Trophoblast cell (in vitro differentiated cells and primary cell): ENCODE results near the gene RTCA.

Source experiments
- DNase-seq, 2 donors: peaks; one replicate each; pipeline ENCODE4 v3.0.0-alpha.2; 2016
- H2AFZ ChIP-seq: 2 replicates; pipeline ENCODE4 v1.6.1; 2013; ENCODE audit warnings: low read length, moderate library complexity, mild to moderate bottlenecking; ENCODE audit not compliant: insufficient read depth, poor library complexity
- H2AK5ac ChIP-seq: 2 replicates; pipeline ENCODE4 v1.6.1; 2013; ENCODE audit warnings: mild to moderate bottlenecking, low read length
- H2BK120ac ChIP-seq: 2 replicates; pipeline ENCODE4 v1.6.1; 2013; ENCODE audit warnings: low read length, mild to moderate bottlenecking, moderate library complexity; ENCODE audit not compliant: insufficient read depth, poor library complexity
- H2BK12ac ChIP-seq: 2 replicates; pipeline ENCODE4 v1.6.1; 2013; ENCODE audit warnings: mild to moderate bottlenecking, low read length, moderate library complexity
- H2BK5ac ChIP-seq: 2 replicates; pipeline ENCODE4 v1.6.1; 2013; ENCODE audit warnings: low read length, low read depth, moderate library complexity, mild to moderate bottlenecking; ENCODE audit not compliant: poor library complexity
- H3K14ac ChIP-seq: 2 replicates; pipeline ENCODE4 v1.6.1; 2013; ENCODE audit warnings: mild to moderate bottlenecking, low read length
- H3K18ac ChIP-seq: 2 replicates; pipeline ENCODE4 v1.6.1; 2013; ENCODE audit warnings: mild to moderate bottlenecking, low read length
- H3K23ac ChIP-seq: 2 replicates; pipeline ENCODE4 v1.6.1; 2013; ENCODE audit warnings: low read length
- H3K27ac ChIP-seq: 2 replicates; pipeline ENCODE4 v1.5.1; 2013; ENCODE audit warnings: low read depth, mild to moderate bottlenecking, inconsistent platforms, low read length, moderate library complexity
- H3K27me3 ChIP-seq: 2 replicates; pipeline ENCODE4 v1.6.1; 2013; ENCODE audit warnings: inconsistent platforms, mild to moderate bottlenecking, low read length, moderate library complexity; ENCODE audit not compliant: insufficient read depth
- H3K36me3 ChIP-seq, 2 experiments: 1 replicate in 1 of 2; 2 replicates in 1 of 2; pipeline ENCODE4 v1.6.1; 2013; ENCODE audit warnings: low read length in 2 of 2, mild to moderate bottlenecking in 2 of 2, moderate library complexity in 1 of 2; ENCODE audit not compliant: insufficient read depth in 2 of 2, control insufficient read depth in 1 of 2
- H3K4ac ChIP-seq: 2 replicates; pipeline ENCODE4 v1.6.1; 2013; ENCODE audit warnings: low read depth, mild to moderate bottlenecking, low read length, moderate library complexity
- H3K4me1 ChIP-seq, 2 experiments: 1 replicate in 1 of 2; 2 replicates in 1 of 2; pipeline ENCODE4 v1.6.1; 2013; ENCODE audit warnings: low read length in 2 of 2, mild to moderate bottlenecking in 2 of 2, moderate library complexity in 1 of 2; ENCODE audit not compliant: insufficient read depth in 2 of 2, control insufficient read depth in 1 of 2
- H3K4me2 ChIP-seq: 2 replicates; pipeline ENCODE4 v1.6.1; 2013; ENCODE audit warnings: inconsistent platforms, mild to moderate bottlenecking, low read length, moderate library complexity
- H3K4me3 ChIP-seq: 2 replicates; pipeline ENCODE4 v1.5.1; 2013; ENCODE audit warnings: mild to moderate bottlenecking, low read depth, low read length, inconsistent platforms
- H3K79me1 ChIP-seq: one replicate; pipeline ENCODE4 v1.6.1; 2013; ENCODE audit warnings: low read length
- H3K79me2 ChIP-seq: 2 replicates; pipeline ENCODE4 v1.6.1; 2013; ENCODE audit warnings: low read length, mild to moderate bottlenecking; ENCODE audit not compliant: control insufficient read depth, insufficient read depth, poor library complexity
- H3K9ac ChIP-seq: 2 replicates; pipeline ENCODE4 v1.6.1; 2013; ENCODE audit warnings: mild to moderate bottlenecking, low read length
- H3K9me3 ChIP-seq: 2 replicates; pipeline ENCODE4 v1.6.1; 2013; ENCODE audit warnings: low read depth, mild to moderate bottlenecking, control low read depth, inconsistent platforms, low read length; ENCODE audit not compliant: insufficient read depth
- H4K12ac ChIP-seq: 2 replicates; pipeline ENCODE4 v1.6.1; 2013; ENCODE audit warnings: low read depth, mild to moderate bottlenecking, low read length, moderate library complexity
- H4K8ac ChIP-seq: 2 replicates; pipeline ENCODE4 v1.6.1; 2013; ENCODE audit warnings: low read depth, mild to moderate bottlenecking, low read length, moderate library complexity
- H4K91ac ChIP-seq: one replicate; pipeline ENCODE4 v1.6.1; 2013; ENCODE audit warnings: low read depth, mild to moderate bottlenecking, low read length, moderate library complexity
- WGBS: extraction: QIAGEN DNeasy Blood & Tissue Kit; methylation state at CpG from one replicate; pipeline ENCODE4 v1.1.7; 2013; ENCODE audit warnings: missing lambda C conversion rate; ENCODE audit not compliant: insufficient read length, insufficient coverage; ENCODE audit errors: extremely low coverage; 5-methylcytosine and 5-hydroxymethylcytosine counted together

The RTCA gene

DNA sequence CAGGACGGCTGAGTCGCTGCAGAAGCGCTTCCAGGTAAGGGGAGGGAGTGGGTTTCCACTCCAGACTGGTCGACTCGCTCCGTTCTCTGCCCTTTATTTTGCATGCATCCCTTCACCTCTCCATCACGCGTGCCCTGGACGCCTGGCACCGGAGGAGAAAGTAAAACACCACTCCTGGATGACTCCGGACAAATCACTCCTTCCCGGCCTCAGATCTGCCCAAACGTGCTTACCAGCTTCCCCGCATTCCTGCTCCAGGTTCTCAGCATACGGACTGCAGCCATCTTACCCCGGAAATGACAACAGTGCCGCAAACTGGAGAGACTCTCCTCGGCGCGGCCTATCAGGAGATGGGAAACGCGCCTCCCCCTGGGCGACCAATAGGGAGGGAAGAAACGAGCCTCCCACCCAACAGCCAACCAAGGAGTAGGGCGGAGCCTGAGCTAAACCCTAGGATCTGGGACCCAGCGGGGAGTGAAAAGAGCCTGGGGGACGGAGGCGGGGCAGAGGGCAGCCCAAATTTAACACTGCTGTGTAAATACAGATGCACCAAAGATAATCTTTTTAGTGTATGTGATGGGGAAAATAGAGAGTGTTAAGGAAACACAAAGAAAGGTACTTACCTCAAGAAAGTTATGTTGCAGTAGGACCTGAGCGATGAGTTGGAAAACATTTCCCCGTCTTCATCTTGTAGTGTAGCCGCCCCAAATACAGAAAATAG is 16.3 kb upstream of the RTCA start, which contains the start of gene DBT:
Gene DBT, minus strand, starts transcription at position 298 of the 721 bp plus-strand sequence. Its CDS starts 14 bp downstream, at position 284.
- Histone ChIP-seq H3K9ac (peak within 1 kb of the TSS; percentile 99), H3K4me2 (peak within 1 kb of the TSS; percentile 76), H4K8ac (peak within 1 kb of the TSS; percentile 91), H4K91ac (peak within 1 kb of the TSS; percentile 64), H3K79me1 (peaks cover 5% of the 10 kb centered on the region), H2AFZ (peak within 1 kb of the TSS; percentile 53), H3K36me3 (no peaks in the 10 kb centered on the region), H3K4me3 (peak within 1 kb of the TSS; percentile 98), H3K4ac (peak within 1 kb of the TSS; percentile 41), H4K12ac (peak within 1 kb of the TSS; percentile 54), H2BK120ac (peak within 1 kb of the TSS; percentile 19), H3K14ac (peak within 1 kb of the TSS; percentile 83), H3K79me2 (peaks cover 6% of the 10 kb centered on the region), H3K23ac (no peak within 1 kb of the TSS), H3K27me3 (no peaks in the 10 kb centered on the region), H2BK12ac (no peak within 1 kb of the TSS), H3K18ac (peak within 1 kb of the TSS; percentile 62), H3K9me3 (no peaks in the 10 kb centered on the region), H2AK5ac (no peak within 1 kb of the TSS), H3K27ac (peak within 1 kb of the TSS; percentile 41), H2BK5ac (peak within 1 kb of the TSS; percentile 24), H3K4me1 (peaks cover 0 to 5% of the 10 kb centered on the region in 2 experiments)
- WGBS, result no CpG with 5 or more reads among the region's 31 CpGs
- peak; percentile 95 to 96 for DNase-seq

DNA sequence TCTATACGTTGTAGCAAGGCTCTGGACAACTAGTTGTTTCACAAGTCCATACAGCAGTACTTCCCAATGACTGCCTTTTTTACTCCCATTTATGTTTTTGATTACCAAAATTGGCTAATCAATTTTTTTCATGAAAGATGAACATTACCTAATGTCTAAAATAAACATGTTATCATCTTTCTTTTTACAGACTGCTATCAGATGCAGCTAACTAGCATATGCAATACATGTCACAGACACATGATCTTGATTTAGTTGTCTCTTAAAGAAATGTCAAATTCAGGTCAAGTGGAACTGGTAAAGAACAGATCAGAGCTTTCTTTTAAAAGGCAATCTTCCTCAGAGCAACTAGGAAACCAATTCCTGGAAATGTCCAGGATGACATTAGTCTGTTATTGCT is 15.8 kb upstream of the RTCA start:
- H3K4ac ChIP-seq, result no peak overlapping the region
- no peak overlapping the region for H3K4me3 ChIP-seq
- no peak overlapping the region for H3K14ac ChIP-seq
- H3K27ac ChIP-seq, result no peak overlapping the region
- no peak overlapping the region for H2AK5ac ChIP-seq
- H3K4me2 ChIP-seq, result peak overlapping the region; percentile 76
- peaks cover 0 to 5% of the 10 kb centered on the region in 2 experiments for H3K4me1 ChIP-seq
- H3K79me2 ChIP-seq, result peaks cover 6% of the 10 kb centered on the region
- WGBS, result no CpG with 5 or more reads among the region's 1 CpG
- no peak overlapping the region for H3K18ac ChIP-seq
- no peak overlapping the region for H2BK5ac ChIP-seq
- no peaks in the 10 kb centered on the region for H3K36me3 ChIP-seq
- no peak overlapping the region for H2AFZ ChIP-seq
- H4K8ac ChIP-seq, result no peak overlapping the region
- H2BK12ac ChIP-seq, result no peak overlapping the region
- H3K27me3 ChIP-seq, result no peaks in the 10 kb centered on the region
- H3K9ac ChIP-seq, result no peak overlapping the region
- H3K79me1 ChIP-seq, result peaks cover 5% of the 10 kb centered on the region
- H3K23ac ChIP-seq, result no peak overlapping the region
- H3K9me3 ChIP-seq, result no peaks in the 10 kb centered on the region
- H4K91ac ChIP-seq, result no peak overlapping the region
- no peak for DNase-seq
- H4K12ac ChIP-seq, result no peak overlapping the region
- H2BK120ac ChIP-seq, result no peak overlapping the region

DNA sequence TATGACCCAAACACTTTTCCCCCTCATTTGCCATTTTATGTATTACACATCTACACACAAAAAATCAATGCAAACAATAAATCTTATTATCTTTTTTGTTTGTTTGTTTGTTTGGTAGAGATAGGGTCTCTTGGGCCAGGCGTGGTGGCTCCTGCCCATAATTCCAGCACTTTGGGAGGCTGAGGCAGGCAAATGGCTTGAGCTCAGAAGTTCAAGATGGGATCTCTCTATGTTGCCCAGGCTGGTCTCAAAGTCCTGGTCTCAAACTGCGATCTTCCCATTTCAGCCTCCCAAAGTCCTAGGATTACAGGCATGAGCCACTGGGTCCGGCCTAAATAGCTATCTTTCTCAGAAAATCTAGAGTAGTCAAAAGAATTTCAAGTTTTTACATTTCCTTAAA is 15.2 kb upstream of the RTCA start:
- Histone ChIP-seq H2AK5ac (no peak overlapping the region), H3K27me3 (no peaks in the 10 kb centered on the region), H3K4me3 (no peak overlapping the region), H4K91ac (no peak overlapping the region), H3K18ac (no peak overlapping the region), H4K12ac (no peak overlapping the region), H3K36me3 (no peaks in the 10 kb centered on the region), H3K79me2 (peaks cover 6% of the 10 kb centered on the region), H3K9ac (no peak overlapping the region), H3K23ac (no peak overlapping the region), H3K4ac (no peak overlapping the region), H2AFZ (no peak overlapping the region), H3K4me2 (no peak overlapping the region), H3K4me1 (peaks cover 0 to 5% of the 10 kb centered on the region in 2 experiments), H2BK120ac (no peak overlapping the region), H3K14ac (no peak overlapping the region), H3K79me1 (peaks cover 5% of the 10 kb centered on the region), H2BK12ac (no peak overlapping the region), H4K8ac (peak overlapping the region; percentile 30), H3K27ac (no peak overlapping the region), H3K9me3 (no peaks in the 10 kb centered on the region), H2BK5ac (no peak overlapping the region)
- WGBS, result no CpG with 5 or more reads among the region's 3 CpGs
- no peak for DNase-seq

DNA sequence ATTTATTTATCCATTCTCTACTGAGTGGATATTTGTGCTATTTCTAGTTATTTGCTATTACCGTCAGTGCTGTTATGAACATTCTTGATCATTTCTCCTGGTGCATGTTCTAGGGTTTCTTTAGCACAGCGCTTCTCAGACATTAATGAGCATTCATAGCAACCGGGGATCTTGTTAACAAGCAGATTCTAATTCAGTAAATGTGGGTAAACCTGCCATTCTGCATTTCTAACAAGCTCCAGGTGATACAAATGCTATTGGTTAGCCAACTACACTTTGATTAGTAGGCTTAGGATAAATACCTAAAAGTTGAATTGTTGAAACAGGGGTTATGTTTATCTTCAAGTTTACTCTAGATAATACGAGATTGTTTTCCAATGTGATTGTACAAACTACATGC is 13.1 kb upstream of the RTCA start:
- no CpG with 5 or more reads among the region's 4 CpGs for WGBS
- peaks cover 6% of the 10 kb centered on the region for H3K79me2 ChIP-seq
- no peak overlapping the region for H3K9ac ChIP-seq
- H3K4me1 ChIP-seq, result peaks cover 0 to 5% of the 10 kb centered on the region in 2 experiments
- H2BK5ac ChIP-seq, result no peak overlapping the region
- no peak overlapping the region for H3K4ac ChIP-seq
- no peak overlapping the region for H3K18ac ChIP-seq
- no peak overlapping the region for H4K8ac ChIP-seq
- H2AFZ ChIP-seq, result no peak overlapping the region
- no peak overlapping the region for H4K12ac ChIP-seq
- H3K9me3 ChIP-seq, result no peaks in the 10 kb centered on the region
- no peak overlapping the region for H2BK120ac ChIP-seq
- no peaks in the 10 kb centered on the region for H3K36me3 ChIP-seq
- no peak overlapping the region for H3K4me2 ChIP-seq
- no peak overlapping the region for H3K23ac ChIP-seq
- DNase-seq, result peak; percentile 50 to 93
- no peak overlapping the region for H2AK5ac ChIP-seq
- no peak overlapping the region for H4K91ac ChIP-seq
- no peak overlapping the region for H3K14ac ChIP-seq
- H3K27ac ChIP-seq, result no peak overlapping the region
- peaks cover 5% of the 10 kb centered on the region for H3K79me1 ChIP-seq
- no peak overlapping the region for H3K4me3 ChIP-seq
- no peak overlapping the region for H2BK12ac ChIP-seq
- H3K27me3 ChIP-seq, result no peaks in the 10 kb centered on the region
